ENCODE results near the gene KCNQ1. TPM values are rescaled to one million over a fixed set of nuclear protein-coding genes. Genes with fewer than 3 reads are reported as not detected.
A peak's percentile ranks its signal among the peaks of the same experiment; 100 is the strongest.

Gene KCNQ1
- total and polyA plus RNA-seq, 9 of the 15 experiments (the other 6 are each of a cell fraction or from before 2014, with no cell fraction given): 0.44 TPM; not detected in 8

GRCh38 chr11:2400762-2401435 lies 43.9 kb upstream of the KCNQ1 start (continued):
- no peak for TF ChIP-seq ZBTB40 (IDR thresholded peaks at IDR 0.05)
- TF ChIP-seq ZBTB40 (CRISPR knock-in tag; IDR thresholded peaks at IDR 0.05): no peak
- TF ChIP-seq PRMT5 (CRISPR knock-in tag; IDR thresholded peaks at IDR 0.05): 0 out of 2 replicates have a peak, but pooled peaks have one; percentile 48
- TF ChIP-seq EHMT2 (IDR thresholded peaks at IDR 0.05): no peak
- peak; percentile 46 for TF ChIP-seq KDM5B (IDR thresholded peaks at IDR 0.05; ENCODE audit: insufficient replicate concordance, low read depth, low read length)
- TF ChIP-seq PTBP1 (IDR thresholded peaks at IDR 0.05; ENCODE audit: low read depth, low read length): no peak
- no peak for TF ChIP-seq JUN (IDR thresholded peaks at IDR 0.05; ENCODE audit: borderline replicate concordance, low read depth, low read length)
- no peak for TF ChIP-seq JUN (CRISPR knock-in tag; IDR thresholded peaks at IDR 0.05; ENCODE audit: borderline replicate concordance)
- no peak for TF ChIP-seq ZNF212 (CRISPR knock-in tag; IDR thresholded peaks at IDR 0.05)
- TF ChIP-seq NEUROD1 (IDR thresholded peaks at IDR 0.05; ENCODE audit: borderline replicate concordance, low read depth, low read length, partially characterized antibody): no peak
- TF ChIP-seq ETS2 (tag; IDR thresholded peaks at IDR 0.05; ENCODE audit: borderline replicate concordance, poor library complexity, severe bottlenecking): no peak
- peak in 1 of 3 experiments; percentile 37; a peak in 1 of 6 replicates for TF ChIP-seq ZBTB11 (CRISPR knock-in tag; IDR thresholded peaks at IDR 0.05)
